Measurements from ENCODE around the gene LRRC75A.

- TF ChIP-seq CTCF (IDR thresholded peaks at IDR 0.05) (no peak), CEBPB (IDR thresholded peaks at IDR 0.05) (no peak), HMGXB4 (CRISPR knock-in tag; IDR thresholded peaks at IDR 0.05; ENCODE audit: borderline replicate concordance) (no peak)
These were observed 25.6 kb downstream of the LRRC75A start for GRCh38 chr17:16466407-16466806.

All from A549 (cell line).